HG03354 (cell line): Measurements from ENCODE around the gene CLSTN2.

Source experiments
- ATAC-seq: cut with Tn5 transposase; IDR thresholded peaks from one replicate; pipeline ENCODE4 v1.9.1; 2021; ENCODE audit warnings: mild to moderate bottlenecking; ENCODE audit not compliant: unreplicated experiment, poor library complexity, severe bottlenecking

The CLSTN2 gene

DNA sequence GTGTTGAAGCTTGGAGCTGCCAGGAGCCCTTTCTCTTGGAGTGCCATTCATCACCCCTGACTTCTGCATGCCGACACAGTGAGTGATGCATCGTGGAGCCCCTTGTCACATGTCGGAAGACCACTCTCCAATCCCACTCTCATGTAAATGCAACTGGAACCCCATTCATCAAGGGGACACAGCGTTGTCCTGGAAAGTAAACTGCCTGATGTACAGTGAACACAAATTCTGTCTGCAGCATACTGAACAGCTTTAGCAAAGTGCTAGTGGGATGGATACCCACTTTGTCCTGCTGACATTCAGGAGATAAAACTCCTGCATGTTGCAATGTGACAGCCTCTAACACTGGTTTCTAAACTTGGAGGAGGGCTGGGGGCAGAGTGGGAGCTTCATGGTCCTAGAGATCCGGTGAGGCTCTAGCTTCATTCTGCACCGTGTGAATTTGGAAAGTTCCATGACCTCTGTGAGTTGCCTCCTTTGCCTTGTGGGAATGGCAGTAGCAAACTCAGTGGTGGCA lies 194.8 kb downstream of the CLSTN2 start:
- no peak for ATAC-seq

- ATAC-seq, result no peak
These were observed 196.9 kb downstream of the CLSTN2 start for GRCh38 chr3:140131895-140132294.

GRCh38 chr3:140134231-140134965 lies 199.4 kb downstream of the CLSTN2 start:
- ATAC-seq, result no peak

DNA sequence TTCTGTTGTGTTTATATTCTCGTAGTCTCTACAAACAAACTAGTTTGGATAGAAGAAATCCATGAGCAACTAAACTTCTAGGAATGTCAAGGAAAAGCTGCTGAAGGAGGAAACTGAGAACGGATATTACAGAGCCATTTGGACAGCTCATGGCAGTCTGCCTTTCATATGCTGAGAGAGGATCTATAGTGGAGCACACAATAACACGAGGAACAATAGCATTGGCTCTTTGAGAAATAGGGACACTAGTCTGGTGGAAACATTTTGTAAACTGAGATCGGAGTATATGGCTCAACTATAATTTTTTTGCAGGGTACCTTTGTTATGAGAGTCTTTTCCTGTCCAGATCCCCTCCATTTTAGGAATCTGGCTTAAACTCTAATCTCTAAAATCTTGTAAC lies 200.5 kb downstream of the CLSTN2 start:
- ATAC-seq, result no peak

DNA sequence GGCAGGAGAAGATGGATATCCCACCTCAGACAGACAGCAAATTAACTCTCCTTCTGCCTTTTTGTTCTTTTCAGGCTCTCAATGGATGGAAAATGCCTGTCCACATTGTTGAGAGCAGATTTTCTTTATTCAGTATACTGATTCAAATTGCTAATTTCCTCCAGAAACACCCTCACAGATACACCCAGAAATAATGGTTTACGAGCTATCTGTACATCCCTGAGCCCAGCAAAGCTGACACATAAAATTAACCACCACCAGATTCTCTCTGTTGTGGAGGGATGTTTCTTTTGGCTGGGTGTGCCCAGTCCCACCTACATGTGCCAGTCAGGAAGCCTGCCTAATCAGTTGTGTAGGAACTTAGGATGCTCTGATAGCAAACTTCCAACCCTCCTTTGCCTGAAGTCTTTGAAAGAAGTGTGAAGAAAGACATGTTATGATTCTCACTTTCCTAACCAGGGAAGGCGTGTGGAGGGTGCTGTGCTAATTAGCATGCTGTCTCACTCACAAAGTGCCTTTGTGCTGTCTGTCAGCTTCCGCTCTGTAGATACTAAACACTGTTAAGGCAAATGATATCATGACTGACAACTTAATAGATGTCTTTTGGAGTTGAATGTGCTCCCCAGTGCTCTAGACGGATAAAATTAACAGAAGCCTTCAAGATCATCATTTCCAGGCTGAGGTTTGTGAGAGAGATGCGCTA lies 208.5 kb downstream of the CLSTN2 start:
- ATAC-seq, result no peak

DNA sequence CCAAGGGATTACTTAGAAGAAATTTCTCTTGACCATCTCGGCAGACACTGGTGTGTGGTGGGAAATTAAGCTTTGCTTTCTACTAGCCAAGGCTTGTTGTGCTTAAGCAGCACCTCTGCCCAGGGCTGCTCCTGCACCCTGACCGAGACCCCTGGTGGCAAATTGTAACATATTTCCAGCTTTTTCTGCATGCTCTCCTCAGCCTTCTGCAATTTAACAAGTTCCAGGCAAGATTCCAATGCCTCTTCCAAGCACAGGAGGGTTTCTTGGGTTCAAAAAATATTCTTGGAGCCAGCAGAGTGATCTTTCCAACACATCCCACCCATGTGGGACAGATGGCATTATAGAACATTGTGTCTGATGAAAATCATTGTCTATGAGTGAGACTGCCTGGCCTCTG lies 210.5 kb downstream of the CLSTN2 start:
- no peak for ATAC-seq

DNA sequence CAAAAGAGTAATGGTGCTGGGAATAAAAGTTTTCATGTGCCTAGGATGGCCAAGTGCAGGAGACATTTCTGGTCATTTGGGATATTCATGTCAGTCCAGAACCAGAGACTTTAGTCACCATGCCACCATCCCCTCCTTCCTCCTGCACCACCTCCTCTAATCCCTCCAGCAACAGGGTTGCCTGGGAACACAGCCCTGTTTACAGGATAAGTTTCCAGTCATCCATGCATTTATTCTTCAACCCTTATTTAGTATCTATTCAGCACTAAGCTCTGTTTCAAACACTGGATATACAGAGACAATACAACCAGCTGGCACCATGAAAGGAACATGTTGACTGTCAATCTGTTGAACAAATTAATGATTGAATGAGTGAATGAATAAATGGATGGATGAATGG lies 211.7 kb downstream of the CLSTN2 start:
- ATAC-seq, result no peak

GRCh38 chr3:140147965-140148490 lies 213.0 kb downstream of the CLSTN2 start:
- no peak for ATAC-seq

- ATAC-seq, result no peak
These were observed 213.9 kb downstream of the CLSTN2 start for GRCh38 chr3:140148824-140149390.

DNA sequence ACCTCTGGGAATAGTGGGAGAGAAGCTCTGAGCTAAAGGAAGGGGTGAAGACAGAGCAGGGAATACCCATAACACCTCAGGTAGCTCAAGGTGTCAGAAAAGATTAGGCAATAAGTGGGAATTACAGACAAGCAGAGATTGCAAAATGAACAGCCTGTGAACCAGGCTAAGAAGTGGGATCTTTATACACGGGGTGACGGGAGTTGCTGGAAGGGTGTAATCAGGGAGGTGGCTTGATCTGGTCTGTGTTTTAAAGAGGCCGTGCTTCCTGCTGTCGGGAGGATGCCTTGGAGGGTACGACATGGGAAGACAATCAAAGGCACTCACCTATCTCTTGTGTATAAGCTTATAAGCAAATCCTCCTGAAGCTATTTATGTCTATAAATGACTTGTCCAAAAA lies 216.3 kb downstream of the CLSTN2 start:
- ATAC-seq, result no peak

GRCh38 chr3:140152851-140153639 lies 218.1 kb downstream of the CLSTN2 start:
- ATAC-seq, result no peak

DNA sequence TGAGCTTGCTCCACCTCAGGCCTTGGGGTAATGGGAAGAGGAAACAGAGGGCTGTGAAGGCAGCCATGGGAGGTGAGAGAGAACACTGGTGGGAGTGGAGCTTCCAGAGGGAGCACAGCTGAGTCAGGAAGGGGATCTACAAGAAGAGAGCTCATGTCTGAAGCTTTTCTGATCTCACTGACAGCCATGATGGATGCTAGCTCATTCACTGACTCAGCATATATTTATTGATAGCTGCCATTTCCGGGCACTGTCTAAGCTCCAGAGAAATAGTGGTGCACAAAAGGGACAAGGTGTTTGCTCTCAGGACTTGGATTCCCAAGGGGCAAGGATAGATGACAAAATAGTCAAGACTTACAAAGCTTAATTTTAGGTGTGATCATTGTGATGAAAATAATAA lies 218.8 kb downstream of the CLSTN2 start:
- no peak for ATAC-seq

- ATAC-seq, result no peak
These were observed 222.2 kb downstream of the CLSTN2 start for GRCh38 chr3:140157161-140157560.

DNA sequence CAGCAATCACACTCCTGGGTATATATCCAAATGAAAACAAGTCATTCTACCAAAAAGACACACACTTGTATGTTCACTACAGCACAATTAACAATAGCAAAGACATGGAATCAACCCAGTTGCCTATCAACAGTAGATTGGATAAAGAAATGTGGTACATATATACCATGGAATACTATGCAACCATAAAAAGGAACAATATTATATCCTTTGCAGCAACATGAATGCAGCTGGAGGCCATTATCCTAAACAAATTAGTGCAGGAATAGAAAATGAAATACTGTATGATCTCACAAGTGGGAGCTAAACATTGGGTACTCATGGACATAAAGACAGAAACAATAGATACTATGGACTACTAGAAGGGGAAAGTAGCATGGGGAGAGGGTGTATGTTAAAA lies 224.7 kb downstream of the CLSTN2 start:
- ATAC-seq, result no peak

DNA sequence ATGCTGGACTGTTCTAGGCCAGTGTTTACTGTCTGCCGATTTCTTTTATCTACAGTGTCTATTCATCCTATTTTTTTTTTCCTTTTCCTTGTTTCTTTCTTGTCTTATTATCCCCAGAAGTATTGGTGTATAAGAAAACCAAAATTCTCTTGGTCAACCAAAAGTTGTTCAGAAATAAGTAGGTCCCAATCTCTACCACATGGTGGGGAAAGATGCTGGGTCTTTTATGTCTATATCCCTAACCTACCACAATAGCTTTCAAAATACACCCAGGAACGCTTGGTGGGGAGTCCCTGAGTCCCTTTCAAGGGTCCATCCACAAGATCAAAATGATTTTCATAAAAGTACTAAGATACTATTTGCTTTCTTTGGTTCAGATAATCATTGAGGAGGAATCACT lies 225.6 kb downstream of the CLSTN2 start:
- no peak for ATAC-seq

- ATAC-seq, result no peak
These were observed 227.6 kb downstream of the CLSTN2 start for GRCh38 chr3:140162551-140162950.

- no peak for ATAC-seq
These were observed 228.3 kb downstream of the CLSTN2 start for GRCh38 chr3:140163159-140163763.

- no peak for ATAC-seq
These were observed 229.2 kb downstream of the CLSTN2 start for GRCh38 chr3:140164156-140164555.

GRCh38 chr3:140164922-140165590 lies 230.1 kb downstream of the CLSTN2 start:
- ATAC-seq, result no peak
